OCI-M2 (cell line): ENCODE measurements around the gene RRP7A.
"Not testable (repeated sequence)": the region's sequence is repeated elsewhere in the genome, so short reads cannot be mapped to it uniquely, and the experiment has no call there.

Experiments
- DNase-seq: peaks from one replicate; lab custom pipeline; 2025; ENCODE audit not compliant: unreplicated experiment; lab: John Stamatoyannopoulos, UW

RRP7A gene

GRCh38 chr22:42519525-42520401, at the start of gene RRP7A:
RRP7A (minus strand) TSS chr22:42519796; CDS start chr22:42519786, 10 bp downstream.
- DNase-seq = no peak

- not testable (repeated sequence) for DNase-seq
Observed at GRCh38 chr22:42567950-42568349, 48.4 kb upstream of the RRP7A start.

- no peak for DNase-seq
Observed at GRCh38 chr22:42565956-42566355, 46.4 kb upstream of the RRP7A start.

GRCh38 chr22:42564699-42565098, 45.1 kb upstream of the RRP7A start:
- DNase-seq = no peak

GRCh38 chr22:42563943-42564342, 44.3 kb upstream of the RRP7A start:
- not testable (repeated sequence) for DNase-seq

GRCh38 chr22:42562684-42563083, 43.1 kb upstream of the RRP7A start:
- no peak for DNase-seq

- DNase-seq = no peak
Observed at GRCh38 chr22:42562279-42562678, 42.7 kb upstream of the RRP7A start.

- no peak for DNase-seq
Observed at GRCh38 chr22:42561856-42562255, 42.3 kb upstream of the RRP7A start.

GRCh38 chr22:42560781-42561180, 41.2 kb upstream of the RRP7A start:
- DNase-seq = no peak

GRCh38 chr22:42560381-42560780, 40.8 kb upstream of the RRP7A start:
- DNase-seq = no peak

- peak; percentile 15 for DNase-seq
Observed at GRCh38 chr22:42553475-42554361, 34.1 kb upstream of the RRP7A start, which contains the start of gene SERHL2. SERHL2 (plus strand) TSS chr22:42553956; CDS start chr22:42554021, 65 bp downstream.

- not testable (repeated sequence) for DNase-seq
Observed at GRCh38 chr22:42552294-42552647, 32.7 kb upstream of the RRP7A start.

- DNase-seq = no peak
Observed at GRCh38 chr22:42549331-42550060, 29.9 kb upstream of the RRP7A start.

- no peak for DNase-seq
Observed at GRCh38 chr22:42548597-42549330, 29.2 kb upstream of the RRP7A start.

GRCh38 chr22:42548126-42548525, 28.5 kb upstream of the RRP7A start:
- not testable (repeated sequence) for DNase-seq

GRCh38 chr22:42547562-42547961, 28.0 kb upstream of the RRP7A start:
- DNase-seq = no peak

- DNase-seq = no peak
Observed at GRCh38 chr22:42544686-42545085, 25.1 kb upstream of the RRP7A start.

- not testable (repeated sequence) for DNase-seq
Observed at GRCh38 chr22:42539236-42539771, 19.7 kb upstream of the RRP7A start.

- not testable (repeated sequence) for DNase-seq
Observed at GRCh38 chr22:42537199-42537831, 17.7 kb upstream of the RRP7A start.

GRCh38 chr22:42536634-42537033, 17.0 kb upstream of the RRP7A start:
- DNase-seq = not testable (repeated sequence)
